Tibial artery (tissue), 4 donors: ENCODE measurements around the gene INPP5D.
"Not testable (repeated sequence)": the region's sequence is repeated elsewhere in the genome, so short reads cannot be mapped to it uniquely, and the experiment has no call there.

ENCODE experiments used
- DNase-seq, 2 donors: peaks; one replicate each; pipeline ENCODE4 v3.0.0-alpha.2; 2019
- H3K27ac ChIP-seq, 2 donors: fragments of 200-600 bp; sonication (generic) in 1 of 2; 1 replicate in 1 of 2; 2 replicates in 1 of 2; pipeline ENCODE4 v1.5.1; 2018 to 2019; ENCODE audit warnings: mild to moderate bottlenecking in 1 of 2
- H3K27me3 ChIP-seq, 2 donors: fragments of 200-600 bp; sonication (generic) in 1 of 2; one replicate each; pipeline versions ENCODE4 v1.5.1 to v1.6.0; 2016 to 2019
- H3K36me3 ChIP-seq, 3 donors: fragments of 200-600 bp; sonication (generic) in 2 of 3; one replicate each; pipeline ENCODE4 v1.5.1; 2016 to 2019; ENCODE audit warnings: mild to moderate bottlenecking in 2 of 3
- H3K4me1 ChIP-seq, 4 donors: fragments of 200-600 bp; sonication (generic) in 2 of 4; 1 replicate in 3 of 4; 2 replicates in 1 of 4; pipeline ENCODE4 v1.5.1; 2016 to 2019
- H3K4me3 ChIP-seq, 2 donors: fragments of 200-600 bp; sonication (generic) in 1 of 2; 1 replicate in 1 of 2; 2 replicates in 1 of 2; pipeline ENCODE4 v1.5.1; 2018 to 2019; ENCODE audit warnings: mild to moderate bottlenecking in 2 of 2
- H3K9me3 ChIP-seq, 3 donors: fragments of 200-600 bp; sonication (generic) in 1 of 3; one replicate each; pipeline ENCODE4 v1.5.1; 2016 to 2019
- CTCF ChIP-seq, 2 experiments: fragments of 200-600 bp in 1 of 2; fragments of 450-650 bp in 1 of 2; IDR thresholded peaks; one replicate each; pipeline ENCODE4 v1.5.1; 2017 to 2019; ENCODE audit warnings: antibody characterized with exemption in 2 of 2, mild to moderate bottlenecking in 1 of 2, moderate library complexity in 1 of 2
- intact Hi-C: fragments of 100-400 bp; cut with DNase I; formaldehyde crosslinking; loops from one replicate; pipeline ENCODE4 v1.15.0; 2023; ENCODE audit warnings: low total_unique reads

INPP5D gene

GRCh38 chr2:233063269-233063975, 3.3 kb downstream of the INPP5D start:
- Histone ChIP-seq H3K4me1 (peaks cover 0 to 2% (median 0%) of the 10 kb centered on the region in 4 donors), H3K4me3 (no peak overlapping the region)

GRCh38 chr2:233063976-233064411, 3.9 kb downstream of the INPP5D start:
- Histone ChIP-seq H3K4me3 (no peak overlapping the region), H3K4me1 (peaks cover 0 to 2% (median 0%) of the 10 kb centered on the region in 4 donors), H3K9me3 (no peaks in the 10 kb centered on the region), H3K27me3 (no peaks in the 10 kb centered on the region), H3K36me3 (no peaks in the 10 kb centered on the region), H3K27ac (no peak overlapping the region)
- no peak for TF ChIP-seq CTCF (IDR thresholded peaks at IDR 0.05)
- intact Hi-C loops: no loop called here
- peak in 1 of 2 donors; percentile 56 for DNase-seq

More at GRCh38 chr2:233063269-233063975, 3.3 kb downstream of the INPP5D start:
- H3K36me3 ChIP-seq: no peaks in the 10 kb centered on the region
- intact Hi-C loops: no loop called here
- H3K27me3 ChIP-seq: no peaks in the 10 kb centered on the region
- no peak for TF ChIP-seq CTCF (IDR thresholded peaks at IDR 0.05)
- no peaks in the 10 kb centered on the region for H3K9me3 ChIP-seq
- H3K27ac ChIP-seq: no peak overlapping the region
- DNase-seq: peak in 1 of 2 donors; percentile 59

- Histone ChIP-seq H3K27ac (no peak overlapping the region), H3K36me3 (no peaks in the 10 kb centered on the region), H3K9me3 (no peaks in the 10 kb centered on the region), H3K4me3 (no peak overlapping the region), H3K4me1 (peaks cover 0 to 2% (median 0%) of the 10 kb centered on the region in 4 donors), H3K27me3 (no peaks in the 10 kb centered on the region)
- no peak for TF ChIP-seq CTCF (IDR thresholded peaks at IDR 0.05)
- intact Hi-C loops: no loop called here
- DNase-seq: peak in 1 of 2 donors; percentile 61
Observed at GRCh38 chr2:233064530-233065199, 4.5 kb downstream of the INPP5D start.

GRCh38 chr2:233065200-233065589, 5.1 kb downstream of the INPP5D start:
- H3K27me3 ChIP-seq, intact Hi-C loops, H3K36me3 ChIP-seq, H3K9me3 ChIP-seq, H3K4me1 ChIP-seq, H3K4me3 ChIP-seq, H3K27ac ChIP-seq: not testable (repeated sequence)
- peak in 1 of 2 donors; percentile 13 for DNase-seq

- H3K4me1 ChIP-seq: peaks cover 0 to 2% (median 0%) of the 10 kb centered on the region in 4 donors
- no peak for TF ChIP-seq CTCF (IDR thresholded peaks at IDR 0.05)
- DNase-seq: peak in 1 of 2 donors; percentile 42
- H3K36me3 ChIP-seq: no peaks in the 10 kb centered on the region
- no peaks in the 10 kb centered on the region for H3K27me3 ChIP-seq
- intact Hi-C loops: no loop called here
- H3K9me3 ChIP-seq: peaks cover 0 to 2% (median 0%) of the 10 kb centered on the region in 3 donors
- no peak overlapping the region for H3K27ac ChIP-seq
- H3K4me3 ChIP-seq: no peak overlapping the region
Observed at GRCh38 chr2:233065954-233066470, 5.9 kb downstream of the INPP5D start.
